K562 (cell line): ENCODE results near the gene GNAQ. TPM values are rescaled to one million over a fixed set of nuclear protein-coding genes. Genes with fewer than 3 reads are reported as not detected.
A peak's percentile ranks its signal among the peaks of the same experiment; 100 is the strongest.

Source experiments
- CCNT2 ChIP-seq: IDR thresholded peaks from 2 replicates; pipeline ENCODE4 v1.6.1; 2011; ENCODE audit warnings: borderline replicate concordance, low read depth, mild to moderate bottlenecking, moderate library complexity, mixed read lengths, low read length; ENCODE audit not compliant: insufficient read length; ENCODE audit errors: extremely low read depth
- FOXA3 ChIP-seq, 2 experiments: fragments of 450-650 bp in 1 of 2; sonication (generic) in 1 of 2; formaldehyde crosslinking; IDR thresholded peaks in 1 of 2; conservative IDR thresholded peaks in 1 of 2; 2 replicates each; pipeline versions ENCODE4 v1.4.0 to v1.8.0; 2020 to 2022; ENCODE audit warnings: mild to moderate bottlenecking in 2 of 2, missing genetic modification reagents in 1 of 2
- MCM5 ChIP-seq: fragments of 450-650 bp; IDR thresholded peaks from 2 replicates; pipeline ENCODE4 v1.6.1; 2016; ENCODE audit warnings: low read depth
- MEIS2 ChIP-seq: fragments of 450-650 bp; IDR thresholded peaks from 2 replicates; pipeline ENCODE4 v1.6.1; 2014; ENCODE audit warnings: mild to moderate bottlenecking; ENCODE audit not compliant: partially characterized antibody
- PRMT5 ChIP-seq: sonication (generic); formaldehyde crosslinking; IDR thresholded peaks from 2 replicates; pipeline ENCODE4 v1.5.0; 2020; ENCODE audit warnings: missing genetic modification reagents
- RBM25 ChIP-seq: fragments of 200-400 bp; formaldehyde crosslinking; IDR thresholded peaks from 2 replicates; pipeline ENCODE4 v1.6.1; 2018; ENCODE audit warnings: low read length, low read depth, moderate library complexity; ENCODE audit not compliant: severe bottlenecking
- SREBF1 ChIP-seq: fragments of 150-350 bp; IDR thresholded peaks from 2 replicates; pipeline ENCODE4 v1.6.1; 2014; ENCODE audit warnings: antibody characterized with exemption, low read depth, low read length, borderline replicate concordance
- TAF15 ChIP-seq: fragments of 200-400 bp; formaldehyde crosslinking; IDR thresholded peaks from 2 replicates; pipeline ENCODE4 v1.6.1; 2017; ENCODE audit warnings: mild to moderate bottlenecking, low read depth, low read length, moderate library complexity
- ZNF143 ChIP-seq: sonication (generic); formaldehyde crosslinking; IDR thresholded peaks from 2 replicates; pipeline ENCODE4 v1.9.0; 2022; ENCODE audit warnings: mild to moderate bottlenecking, missing genetic modification reagents
- ZNF316 ChIP-seq: fragments of 450-650 bp; IDR thresholded peaks from 2 replicates; pipeline ENCODE4 v1.6.1; 2016
- polyA plus RNA-seq, 8 experiments: library from polyadenylated mRNA; depleted of rRNA in 4 of 8; stranded (reverse) in 5 of 8; unstranded in 3 of 8; fragments of >200 nt; fragmentation: Nextera tagmentation in 2 of 8; fragmentation: Illumina TruSeq in 1 of 8; extraction: Ambion mirVana in 2 of 8; extraction: Trizol in 1 of 8; gene quantifications; 2 replicates each; pipeline versions ENCODE4 v1.2.1 to v1.2.3, GENCODE V29; 2011 to 2014; ENCODE audit warnings: inconsistent platforms in 1 of 8, missing spikeins in 1 of 8
- total RNA-seq, 7 experiments: library from RNA; depleted of rRNA in 6 of 7; stranded (reverse); fragments of >200 nt in 6 of 7; fragmentation: Illumina TruSeq in 2 of 7; extraction: Trizol in 2 of 7; gene quantifications; 2 replicates each; pipeline versions ENCODE4 v1.2.1 to v1.2.3, GENCODE V29; 2011 to 2021; ENCODE audit warnings: low replicate concordance in 1 of 7
- TF ChIP-seq, protein P1 (sequence below): sonication (generic); formaldehyde crosslinking; IDR thresholded peaks from 2 replicates; pipeline ENCODE4 v1.8.1; 2023; ENCODE audit warnings: mild to moderate bottlenecking, missing genetic modification reagents
- TF ChIP-seq, protein P2 (sequence below): fragments of 450-650 bp; IDR thresholded peaks from 2 replicates; pipeline ENCODE4 v1.6.1; 2017; ENCODE audit warnings: antibody characterized with exemption, mild to moderate bottlenecking
- TF ChIP-seq, protein P3 (sequence below): fragments of 250-450 bp; sonication (Bioruptor Pico); IDR thresholded peaks from 2 replicates; pipeline ENCODE4 v1.5.0; 2021
- TF ChIP-seq, protein P4 (sequence below): fragments of 450-650 bp; formaldehyde crosslinking; IDR thresholded peaks from 2 replicates; pipeline ENCODE4 v1.4.0; 2022; ENCODE audit warnings: missing genetic modification characterization

GNAQ gene
- total and polyA plus RNA-seq, 9 of the 15 experiments (the other 6 are each of a cell fraction or from before 2014, with no cell fraction given) = 4.8 to 27.9 (median 17.5) TPM

DNA sequence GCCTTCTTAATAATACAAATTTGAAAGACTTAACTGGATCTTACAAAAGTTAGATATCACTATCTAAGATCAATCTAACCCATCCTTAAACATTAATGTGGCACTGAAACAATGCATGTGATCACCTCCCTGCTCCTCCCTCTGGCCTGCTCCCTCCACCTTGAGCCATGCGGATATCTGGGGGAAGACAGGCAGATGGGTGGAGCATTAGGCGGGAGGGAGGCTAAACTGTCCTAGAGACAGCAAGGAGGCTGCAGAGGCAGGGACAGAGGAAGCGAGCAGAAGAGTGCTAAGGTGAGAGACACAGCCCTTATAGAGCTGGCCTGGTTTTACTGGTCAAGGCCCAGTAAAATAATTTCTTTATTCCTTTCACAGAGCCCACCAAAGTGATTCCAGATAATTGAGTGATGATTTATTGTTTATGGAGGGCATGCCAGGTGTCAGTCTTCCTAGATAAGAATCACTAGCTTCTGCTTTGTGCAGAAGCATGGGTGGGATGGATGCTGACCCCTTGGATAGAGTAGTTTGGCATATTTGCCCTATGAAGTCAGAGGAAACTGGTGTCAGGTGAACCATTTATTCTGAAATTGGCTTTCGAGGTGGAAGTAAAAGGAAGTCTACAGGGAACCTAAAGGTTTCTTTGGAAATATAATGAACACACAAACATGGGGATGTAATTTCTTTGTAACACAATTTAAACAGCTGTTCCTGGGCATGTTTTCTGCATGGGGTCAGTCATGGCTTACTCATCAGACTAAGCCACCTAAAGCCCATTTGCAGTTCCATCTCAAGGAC, 188.3 kb downstream of the GNAQ start (continued):
- TF ChIP-seq CCNT2 (no peak), FOXA3 (CRISPR knock-in tag; conservative IDR thresholded peaks at IDR 0.05 in 1 of 2, IDR thresholded peaks at IDR 0.05 in 1 of 2) (no peak), ZNF316 (no peak), TAF15 (no peak), MEIS2 (peak; percentile 49), MCM5 (no peak), PRMT5 (CRISPR knock-in tag) (no peak), SREBF1 (no peak), RBM25 (no peak), ZNF143 (no peak)
- TF ChIP-seq, protein P1, sequence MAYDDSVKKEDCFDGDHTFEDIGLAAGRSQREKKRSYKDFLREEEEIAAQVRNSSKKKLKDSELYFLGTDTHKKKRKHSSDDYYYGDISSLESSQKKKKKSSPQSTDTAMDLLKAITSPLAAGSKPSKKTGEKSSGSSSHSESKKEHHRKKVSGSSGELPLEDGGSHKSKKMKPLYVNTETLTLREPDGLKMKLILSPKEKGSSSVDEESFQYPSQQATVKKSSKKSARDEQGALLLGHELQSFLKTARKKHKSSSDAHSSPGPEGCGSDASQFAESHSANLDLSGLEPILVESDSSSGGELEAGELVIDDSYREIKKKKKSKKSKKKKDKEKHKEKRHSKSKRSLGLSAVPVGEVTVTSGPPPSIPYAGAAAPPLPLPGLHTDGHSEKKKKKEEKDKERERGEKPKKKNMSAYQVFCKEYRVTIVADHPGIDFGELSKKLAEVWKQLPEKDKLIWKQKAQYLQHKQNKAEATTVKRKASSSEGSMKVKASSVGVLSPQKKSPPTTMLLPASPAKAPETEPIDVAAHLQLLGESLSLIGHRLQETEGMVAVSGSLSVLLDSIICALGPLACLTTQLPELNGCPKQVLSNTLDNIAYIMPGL (CRISPR knock-in tag) = no peak
- TF ChIP-seq, protein P2, sequence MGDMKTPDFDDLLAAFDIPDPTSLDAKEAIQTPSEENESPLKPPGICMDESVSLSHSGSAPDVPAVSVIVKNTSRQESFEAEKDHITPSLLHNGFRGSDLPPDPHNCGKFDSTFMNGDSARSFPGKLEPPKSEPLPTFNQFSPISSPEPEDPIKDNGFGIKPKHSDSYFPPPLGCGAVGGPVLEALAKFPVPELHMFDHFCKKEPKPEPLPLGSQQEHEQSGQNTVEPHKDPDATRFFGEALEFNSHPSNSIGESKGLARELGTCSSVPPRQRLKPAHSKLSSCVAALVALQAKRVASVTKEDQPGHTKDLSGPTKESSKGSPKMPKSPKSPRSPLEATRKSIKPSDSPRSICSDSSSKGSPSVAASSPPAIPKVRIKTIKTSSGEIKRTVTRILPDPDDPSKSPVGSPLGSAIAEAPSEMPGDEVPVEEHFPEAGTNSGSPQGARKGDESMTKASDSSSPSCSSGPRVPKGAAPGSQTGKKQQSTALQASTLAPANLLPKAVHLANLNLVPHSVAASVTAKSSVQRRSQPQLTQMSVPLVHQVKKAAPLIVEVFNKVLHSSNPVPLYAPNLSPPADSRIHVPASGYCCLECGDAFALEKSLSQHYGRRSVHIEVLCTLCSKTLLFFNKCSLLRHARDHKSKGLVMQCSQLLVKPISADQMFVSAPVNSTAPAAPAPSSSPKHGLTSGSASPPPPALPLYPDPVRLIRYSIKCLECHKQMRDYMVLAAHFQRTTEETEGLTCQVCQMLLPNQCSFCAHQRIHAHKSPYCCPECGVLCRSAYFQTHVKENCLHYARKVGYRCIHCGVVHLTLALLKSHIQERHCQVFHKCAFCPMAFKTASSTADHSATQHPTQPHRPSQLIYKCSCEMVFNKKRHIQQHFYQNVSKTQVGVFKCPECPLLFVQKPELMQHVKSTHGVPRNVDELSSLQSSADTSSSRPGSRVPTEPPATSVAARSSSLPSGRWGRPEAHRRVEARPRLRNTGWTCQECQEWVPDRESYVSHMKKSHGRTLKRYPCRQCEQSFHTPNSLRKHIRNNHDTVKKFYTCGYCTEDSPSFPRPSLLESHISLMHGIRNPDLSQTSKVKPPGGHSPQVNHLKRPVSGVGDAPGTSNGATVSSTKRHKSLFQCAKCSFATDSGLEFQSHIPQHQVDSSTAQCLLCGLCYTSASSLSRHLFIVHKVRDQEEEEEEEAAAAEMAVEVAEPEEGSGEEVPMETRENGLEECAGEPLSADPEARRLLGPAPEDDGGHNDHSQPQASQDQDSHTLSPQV = no peak
- TF ChIP-seq, protein P3, sequence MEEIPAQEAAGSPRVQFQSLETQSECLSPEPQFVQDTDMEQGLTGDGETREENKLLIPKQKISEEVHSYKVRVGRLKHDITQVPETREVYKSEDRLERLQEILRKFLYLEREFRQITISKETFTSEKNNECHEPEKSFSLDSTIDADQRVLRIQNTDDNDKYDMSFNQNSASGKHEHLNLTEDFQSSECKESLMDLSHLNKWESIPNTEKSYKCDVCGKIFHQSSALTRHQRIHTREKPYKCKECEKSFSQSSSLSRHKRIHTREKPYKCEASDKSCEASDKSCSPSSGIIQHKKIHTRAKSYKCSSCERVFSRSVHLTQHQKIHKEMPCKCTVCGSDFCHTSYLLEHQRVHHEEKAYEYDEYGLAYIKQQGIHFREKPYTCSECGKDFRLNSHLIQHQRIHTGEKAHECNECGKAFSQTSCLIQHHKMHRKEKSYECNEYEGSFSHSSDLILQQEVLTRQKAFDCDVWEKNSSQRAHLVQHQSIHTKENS (CRISPR knock-in tag) = no peak
- TF ChIP-seq, protein P4, sequence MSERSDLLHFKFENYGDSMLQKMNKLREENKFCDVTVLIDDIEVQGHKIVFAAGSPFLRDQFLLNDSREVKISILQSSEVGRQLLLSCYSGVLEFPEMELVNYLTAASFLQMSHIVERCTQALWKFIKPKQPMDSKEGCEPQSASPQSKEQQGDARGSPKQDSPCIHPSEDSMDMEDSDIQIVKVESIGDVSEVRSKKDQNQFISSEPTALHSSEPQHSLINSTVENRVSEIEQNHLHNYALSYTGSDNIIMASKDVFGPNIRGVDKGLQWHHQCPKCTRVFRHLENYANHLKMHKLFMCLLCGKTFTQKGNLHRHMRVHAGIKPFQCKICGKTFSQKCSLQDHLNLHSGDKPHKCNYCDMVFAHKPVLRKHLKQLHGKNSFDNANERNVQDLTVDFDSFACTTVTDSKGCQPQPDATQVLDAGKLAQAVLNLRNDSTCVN (CRISPR knock-in tag) = no peak
- TF ChIP-seq, all 486 proteins: peak for 3
